Activated CD8-positive, alpha-beta memory T cell treated with anti-CD3 and anti-CD28 coated beads, Interleukin-2, amount 50 U/mL, for 24 hours (primary cell): ENCODE measurements around the gene PDYN.
"Not testable (repeated sequence)": the region's sequence is repeated elsewhere in the genome, so short reads cannot be mapped to it uniquely, and the experiment has no call there.

Experiments
- DNase-seq: peaks from one replicate; pipeline ENCODE4 v3.0.0-alpha.2; 2020; ENCODE audit errors: extremely low read depth

Gene PDYN

GRCh38 chr20:1993986-1994385 lies at the start of gene PDYN:
TSS of gene PDYN (minus strand) at chr20:1994058. CDS start at chr20:1983084, 10,974 bp downstream.
- no peak for DNase-seq

- DNase-seq, result no peak
Observed at GRCh38 chr20:2042400-2042799, 48.5 kb upstream of the PDYN start.

GRCh38 chr20:2038161-2038560 lies 44.3 kb upstream of the PDYN start:
- DNase-seq, result no peak

GRCh38 chr20:2037296-2037914 lies 43.5 kb upstream of the PDYN start:
- DNase-seq, result no peak

- not testable (repeated sequence) for DNase-seq
Observed at GRCh38 chr20:2036357-2036756, 42.5 kb upstream of the PDYN start.

- DNase-seq, result no peak
Observed at GRCh38 chr20:2032168-2032567, 38.3 kb upstream of the PDYN start.

GRCh38 chr20:2026514-2026913 lies 32.7 kb upstream of the PDYN start:
- no peak for DNase-seq

- DNase-seq, result no peak
Observed at GRCh38 chr20:2026004-2026403, 32.1 kb upstream of the PDYN start.

- DNase-seq, result no peak
Observed at GRCh38 chr20:2023151-2023550, 29.3 kb upstream of the PDYN start.

- DNase-seq, result no peak
Observed at GRCh38 chr20:2022163-2022562, 28.3 kb upstream of the PDYN start.

GRCh38 chr20:2010533-2010932 lies 16.7 kb upstream of the PDYN start:
- no peak for DNase-seq

GRCh38 chr20:2006452-2007361 lies 12.8 kb upstream of the PDYN start:
- DNase-seq, result peak; percentile 4

- peak; percentile 9 for DNase-seq
Observed at GRCh38 chr20:2005831-2006426, 12.1 kb upstream of the PDYN start.

- DNase-seq, result no peak
Observed at GRCh38 chr20:2005359-2005758, 11.5 kb upstream of the PDYN start.

GRCh38 chr20:2004171-2004570 lies 10.3 kb upstream of the PDYN start:
- no peak for DNase-seq

GRCh38 chr20:2002365-2002764 lies 8.5 kb upstream of the PDYN start:
- DNase-seq, result no peak

GRCh38 chr20:2001119-2001518 lies 7.3 kb upstream of the PDYN start:
- DNase-seq, result no peak

GRCh38 chr20:2000285-2000684 lies 6.4 kb upstream of the PDYN start:
- no peak for DNase-seq

GRCh38 chr20:1998715-1999114 lies 4.9 kb upstream of the PDYN start:
- no peak for DNase-seq

GRCh38 chr20:1998193-1998520 lies 4.3 kb upstream of the PDYN start:
- no peak for DNase-seq

GRCh38 chr20:1997483-1998192 lies 3.8 kb upstream of the PDYN start:
- DNase-seq, result no peak
